Measurements from ENCODE around the gene PCLO.
"Not testable (repeated sequence)": the region's sequence is repeated elsewhere in the genome, so short reads cannot be mapped to it uniquely, and the experiment has no call there.

The PCLO gene

DNA sequence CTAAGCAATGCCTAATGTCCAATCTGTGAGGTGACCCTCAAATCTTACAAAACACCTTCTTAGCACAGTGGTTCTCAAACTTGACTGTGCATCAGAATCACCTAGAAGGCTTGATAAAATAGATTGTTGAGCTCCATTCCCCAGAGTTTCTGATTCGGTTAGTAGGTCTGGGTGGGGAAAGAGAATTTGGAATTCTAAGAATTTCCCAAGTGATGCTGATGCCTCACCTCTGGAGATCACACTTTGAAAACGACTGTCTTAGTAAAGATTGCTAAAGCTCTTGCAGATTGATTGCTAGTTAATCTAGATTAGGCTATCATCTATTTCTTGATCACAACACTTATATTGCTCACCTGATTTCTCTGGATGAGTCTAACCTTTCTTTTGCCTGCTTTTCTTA, 126.6 kb downstream of the PCLO start:
- no peak for DNase-seq

DNA sequence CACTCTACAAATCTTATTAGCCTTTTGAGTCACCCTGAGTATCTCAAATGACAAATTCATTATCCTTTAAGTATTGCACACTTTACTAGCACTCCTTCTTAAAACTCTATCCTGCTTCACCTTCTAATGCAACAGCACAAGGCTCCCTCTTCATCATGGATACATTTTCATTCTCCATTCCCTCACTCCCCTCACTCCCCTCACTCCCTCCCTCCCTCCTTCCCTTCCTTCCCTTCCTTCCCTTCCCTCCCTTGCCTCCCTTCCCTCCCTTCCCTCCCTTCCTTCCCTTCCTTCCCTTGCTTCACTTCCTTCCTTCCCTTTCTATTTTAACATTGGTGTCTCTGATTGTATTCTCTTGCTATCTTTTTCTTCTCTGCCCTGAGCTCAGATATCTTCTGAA, 130.5 kb downstream of the PCLO start:
- no peak for DNase-seq

DNA sequence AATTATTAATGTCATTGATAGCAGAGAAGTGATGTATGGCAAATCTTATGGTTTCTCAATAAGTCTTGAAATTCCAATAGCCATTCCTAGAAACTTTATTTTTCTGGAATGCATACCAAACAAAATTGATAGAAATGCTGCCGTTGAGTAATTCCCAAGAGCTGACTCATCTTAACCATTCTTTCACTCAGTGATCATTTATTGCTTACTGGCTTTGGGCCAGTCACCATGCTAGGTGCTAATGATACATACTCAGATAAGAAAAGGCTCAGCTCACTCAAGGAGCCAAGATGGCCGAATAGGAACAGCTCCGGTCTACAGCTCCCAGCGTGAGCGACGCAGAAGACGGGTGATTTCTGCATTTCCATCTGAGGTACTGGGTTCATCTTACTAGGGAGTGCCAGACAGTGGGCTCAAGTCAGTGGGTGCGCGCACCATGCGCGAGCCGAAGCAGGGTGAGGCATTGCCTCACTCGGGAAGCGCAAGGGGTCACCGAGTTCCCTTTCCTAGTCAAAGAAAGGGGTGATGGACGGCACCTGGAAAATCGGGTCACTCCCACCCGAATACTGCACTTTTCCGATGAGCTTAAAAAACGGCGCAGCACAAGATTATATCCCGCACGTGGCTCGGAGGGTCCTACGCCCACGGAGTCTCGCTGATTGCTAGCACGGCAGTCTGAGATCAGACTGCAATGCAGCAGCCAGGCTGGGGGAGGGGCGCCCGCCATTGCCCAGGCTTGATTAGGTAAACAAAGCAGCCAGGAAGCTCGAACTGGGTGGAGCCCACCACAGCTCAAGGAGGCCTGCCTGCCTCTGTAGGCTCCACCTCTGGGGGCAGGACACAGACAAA, 138.6 kb downstream of the PCLO start:
- not testable (repeated sequence) for DNase-seq

GRCh38 chr7:83021032-83021431, 141.7 kb downstream of the PCLO start:
- no peak for DNase-seq

DNA sequence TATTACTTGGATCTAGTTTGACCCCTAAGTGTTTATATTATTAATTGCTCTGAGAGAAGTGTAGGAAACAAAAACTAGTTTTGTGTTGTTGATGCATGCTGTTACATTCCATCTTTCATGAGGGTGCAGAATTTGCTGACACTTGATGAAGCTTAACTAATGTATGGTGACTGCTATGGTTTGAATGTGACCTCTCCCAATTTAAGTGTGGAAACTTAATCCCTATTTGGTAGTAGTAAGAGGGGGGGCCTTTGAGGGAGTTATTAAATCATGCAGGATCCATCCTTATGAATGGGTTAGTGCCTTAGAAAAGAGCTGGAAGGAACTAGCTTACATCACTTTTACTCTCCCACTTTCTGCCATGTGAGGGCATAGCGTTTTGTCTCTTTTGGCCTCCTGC, 142.5 kb downstream of the PCLO start:
- DNase-seq, result no peak

GRCh38 chr7:83015916-83016315, 146.8 kb downstream of the PCLO start:
- DNase-seq, result no peak

- DNase-seq, result no peak
These were observed 148.1 kb downstream of the PCLO start for GRCh38 chr7:83014546-83014945.

DNA sequence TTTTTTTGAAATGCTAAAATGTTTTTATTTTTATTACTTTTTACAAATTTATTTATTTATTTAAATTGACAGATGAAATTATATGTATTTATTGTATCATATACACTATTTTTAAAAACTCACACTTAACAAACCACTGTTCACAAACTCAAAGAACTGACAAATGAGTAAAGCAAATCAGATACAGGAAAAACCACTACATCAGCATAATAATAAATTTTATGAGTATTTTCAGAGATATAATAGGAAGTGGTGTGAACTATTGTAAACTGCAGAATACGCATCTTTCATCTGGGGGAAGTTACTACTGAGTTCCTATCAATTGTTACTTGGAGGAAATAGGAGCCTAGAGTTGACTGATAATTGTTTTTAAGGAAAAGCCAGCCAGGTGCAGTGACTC, 150.7 kb downstream of the PCLO start:
- DNase-seq, result no peak

DNA sequence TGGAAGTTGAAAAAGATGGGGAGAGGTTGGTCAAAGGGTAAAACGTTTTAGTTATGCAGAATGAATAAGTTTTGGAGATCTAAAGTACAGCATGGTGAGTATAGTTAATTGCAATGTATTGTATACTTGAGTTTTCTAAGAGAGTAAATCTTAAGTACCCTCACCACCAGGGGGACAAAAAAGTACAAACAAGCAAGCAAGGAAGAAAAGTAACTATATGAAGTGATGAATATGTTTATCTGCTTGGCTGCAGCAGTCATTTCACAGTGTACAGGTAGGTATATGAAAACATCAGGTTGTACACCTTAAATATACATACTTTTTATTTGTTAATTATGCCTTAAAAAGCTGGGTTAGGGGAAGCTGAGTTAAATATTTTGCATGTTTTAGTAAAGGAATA, 157.3 kb downstream of the PCLO start:
- DNase-seq, result no peak

- DNase-seq, result no peak
These were observed 161.2 kb downstream of the PCLO start for GRCh38 chr7:83001362-83002040.

- DNase-seq, result no peak
These were observed 164.2 kb downstream of the PCLO start for GRCh38 chr7:82998436-82998835.

GRCh38 chr7:82985144-82985802, 177.4 kb downstream of the PCLO start:
- no peak for DNase-seq

- DNase-seq, result no peak
These were observed 182.4 kb downstream of the PCLO start for GRCh38 chr7:82980130-82980788.

- DNase-seq, result no peak
These were observed 186.7 kb downstream of the PCLO start for GRCh38 chr7:82975811-82976468.

- DNase-seq, result no peak
These were observed 190.5 kb downstream of the PCLO start for GRCh38 chr7:82972135-82972534.

DNA sequence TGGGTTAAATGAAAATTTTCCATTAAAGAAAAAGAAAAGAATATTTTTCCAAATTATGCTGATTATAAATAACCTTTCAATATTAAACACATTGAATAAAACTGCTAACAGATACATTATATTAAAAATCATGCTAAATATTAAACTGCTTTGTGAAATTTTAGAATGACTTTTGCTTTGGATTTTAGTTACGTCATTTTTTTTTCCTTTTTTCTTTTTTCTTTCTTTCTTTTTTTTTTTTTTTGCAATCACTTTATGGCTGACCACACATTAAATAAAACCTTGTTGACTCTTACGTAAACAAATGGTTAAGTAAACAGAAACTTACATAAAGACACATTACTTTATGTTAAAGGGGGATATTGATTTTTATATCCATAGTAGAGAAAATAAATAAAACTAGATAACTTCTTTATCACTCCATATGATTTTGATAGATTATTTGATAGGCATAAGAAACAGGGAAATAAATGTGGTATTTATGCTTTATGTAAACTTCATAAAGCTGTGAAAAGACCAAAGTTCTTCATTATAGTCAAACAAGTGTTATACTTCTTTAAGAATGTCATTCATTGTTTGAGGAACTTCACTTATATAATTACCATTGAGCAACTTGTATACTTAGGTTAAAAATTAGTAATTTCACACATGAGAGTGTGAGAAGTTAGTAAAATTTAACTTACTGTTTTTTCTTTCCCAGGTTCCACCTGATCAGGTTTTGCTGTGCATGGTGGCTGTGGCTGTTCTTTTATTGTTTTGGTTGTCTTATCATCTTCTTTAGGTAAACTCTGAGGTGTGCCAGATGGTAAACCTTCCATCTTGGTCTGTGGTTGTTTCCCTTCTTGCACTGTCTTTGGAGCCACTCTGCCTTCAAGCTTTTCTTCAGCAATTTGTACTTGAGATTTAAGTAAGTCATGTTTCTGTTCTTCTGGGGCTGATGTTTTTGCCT, 197.3 kb downstream of the PCLO start:
- no peak for DNase-seq

DNA sequence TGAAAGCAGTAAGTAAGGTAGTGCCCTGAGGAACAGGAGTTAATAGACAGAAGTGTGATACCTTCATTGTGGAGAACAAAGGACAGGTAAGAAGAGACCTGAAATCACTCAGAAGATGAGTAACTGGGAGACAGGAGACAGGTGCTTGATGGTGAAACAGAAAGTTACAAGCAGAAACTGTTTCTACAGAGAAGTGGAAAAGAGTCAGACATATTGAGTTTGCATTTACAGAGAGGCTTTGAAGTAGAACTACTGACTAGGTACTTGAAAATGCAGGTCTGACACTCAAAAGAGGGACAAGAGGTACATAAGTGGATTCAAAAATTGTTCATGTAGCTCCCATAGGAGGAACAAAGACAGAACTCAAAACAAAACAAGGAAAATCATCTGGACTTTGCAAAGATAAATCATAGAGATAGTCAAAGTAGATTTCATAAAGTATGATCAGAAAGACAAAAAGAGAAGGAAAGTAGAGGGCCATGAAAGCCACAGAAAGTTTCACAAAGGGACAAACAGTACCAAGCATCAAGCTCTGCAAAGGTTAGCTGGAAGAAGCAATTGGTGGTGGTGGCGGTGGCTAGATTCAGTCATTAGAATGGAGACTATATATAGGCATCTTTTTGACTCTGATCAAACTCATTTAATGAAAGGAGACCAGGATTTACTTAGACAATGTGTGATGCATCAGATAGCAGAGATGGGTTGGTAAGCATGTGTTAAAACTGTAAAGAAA, 198.4 kb downstream of the PCLO start:
- DNase-seq, result no peak

DNA sequence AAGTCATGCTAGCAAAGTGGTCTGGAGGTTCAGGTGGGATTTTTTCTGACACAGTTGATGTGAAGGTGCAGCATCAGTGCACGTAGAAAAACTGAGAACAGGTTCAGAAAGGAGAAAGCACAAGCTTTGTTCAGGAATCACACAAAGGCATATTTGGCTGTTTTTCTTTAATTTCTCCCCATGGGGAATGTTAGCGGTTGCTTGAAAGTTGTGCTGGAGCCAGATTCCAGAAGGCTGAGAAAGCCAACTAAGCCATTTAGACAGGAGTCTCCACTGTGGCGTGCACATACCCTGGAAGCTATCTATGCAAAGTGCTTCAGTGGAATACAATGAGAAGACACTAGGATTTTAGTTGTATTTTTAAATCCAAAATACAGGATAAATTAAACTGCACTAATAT, 201.4 kb downstream of the PCLO start:
- no peak for DNase-seq

DNA sequence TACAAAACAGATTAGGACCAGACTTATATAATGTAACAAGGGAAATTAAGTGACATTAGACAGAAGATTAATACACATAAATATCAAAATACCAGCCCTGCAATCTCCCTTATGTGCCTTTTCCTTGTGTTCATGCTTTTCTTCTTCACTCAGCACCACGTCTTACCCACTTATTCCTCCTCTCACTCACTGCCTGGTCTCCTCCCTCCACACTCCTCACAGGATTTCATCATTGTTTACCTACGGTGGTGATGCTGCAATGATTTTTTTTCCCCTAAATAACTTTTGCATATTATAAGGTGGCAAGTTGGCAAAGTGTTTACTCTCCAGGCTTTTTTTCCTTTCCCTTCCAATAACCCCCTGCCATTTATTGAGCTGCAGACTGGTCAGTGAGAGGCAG, 203.2 kb downstream of the PCLO start:
- DNase-seq, result no peak

- no peak for DNase-seq
These were observed 205.2 kb downstream of the PCLO start for GRCh38 chr7:82957521-82957920.

All from activated T-cell treated with anti-CD3 and anti-CD28 coated beads for 4 hours (primary cell).